ENCODE measurements around the gene MARK1.
"Not testable (repeated sequence)": the region's sequence is repeated elsewhere in the genome, so short reads cannot be mapped to it uniquely, and the experiment has no call there.

Gene MARK1

GRCh38 chr1:220631238-220631815, 103.4 kb downstream of the MARK1 start:
- DNase-seq = no peak

GRCh38 chr1:220637759-220638158, 109.8 kb downstream of the MARK1 start:
- no peak for DNase-seq

GRCh38 chr1:220642285-220642684, 114.3 kb downstream of the MARK1 start:
- no peak for DNase-seq

DNA sequence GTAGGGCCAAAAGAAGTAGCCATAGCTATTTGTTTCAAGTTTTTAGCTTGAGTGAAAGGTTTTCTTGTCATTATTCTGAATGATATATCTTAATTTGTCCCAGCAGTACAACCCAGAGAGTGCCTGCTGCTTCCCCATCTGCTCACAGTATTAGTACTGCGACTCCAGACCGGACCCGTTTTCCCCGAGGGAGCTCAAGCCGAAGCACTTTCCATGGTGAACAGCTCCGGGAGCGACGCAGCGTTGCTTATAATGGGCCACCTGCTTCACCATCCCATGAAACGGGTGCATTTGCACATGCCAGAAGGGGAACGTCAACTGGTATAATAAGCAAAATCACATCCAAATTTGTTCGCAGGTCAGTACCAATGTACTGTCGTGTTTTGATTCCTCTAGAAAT, 125.1 kb downstream of the MARK1 start:
- DNase-seq = peak; percentile 94

- DNase-seq = no peak
Observed at GRCh38 chr1:220655509-220655908, 127.6 kb downstream of the MARK1 start.

DNA sequence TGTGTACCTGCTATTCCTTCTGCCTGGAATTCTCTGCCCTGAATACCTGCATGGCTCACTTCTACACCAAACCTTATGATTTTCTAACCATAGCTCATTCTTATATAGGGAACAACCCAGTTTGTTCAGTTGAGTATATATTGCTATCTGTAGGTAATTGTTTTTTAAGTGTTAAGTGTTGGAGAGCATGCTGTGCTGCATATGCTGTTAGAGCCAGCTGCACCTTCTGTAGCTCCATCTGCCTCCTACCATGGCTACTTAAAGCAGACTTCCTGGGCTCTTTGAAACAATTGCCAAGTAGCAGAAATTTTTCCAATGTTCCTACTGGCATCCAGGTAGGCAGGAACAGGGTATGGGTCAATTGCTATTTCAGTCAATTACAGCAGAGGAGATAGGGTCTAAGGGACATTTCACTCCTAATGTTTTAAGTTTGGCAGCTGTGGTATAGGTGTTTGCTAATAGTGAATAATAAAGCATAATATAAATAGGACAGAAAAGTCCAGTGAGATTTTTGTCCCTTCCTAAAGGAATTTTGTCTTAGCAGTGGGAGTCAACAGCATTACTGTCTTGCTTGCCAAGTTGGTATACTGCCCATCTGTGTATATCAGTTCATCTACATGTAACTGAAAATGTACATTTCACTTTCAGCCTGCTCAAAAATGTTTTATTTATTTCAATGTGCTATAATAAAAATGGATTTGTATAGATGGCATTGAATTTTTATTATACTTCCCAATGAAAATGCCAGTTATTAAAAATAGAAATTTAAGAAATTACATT, 128.2 kb downstream of the MARK1 start:
- peak; percentile 64 for DNase-seq

GRCh38 chr1:220666349-220666748, 138.4 kb downstream of the MARK1 start:
- DNase-seq = no peak

- DNase-seq = no peak
Observed at GRCh38 chr1:220669005-220669404, 141.1 kb downstream of the MARK1 start.

GRCh38 chr1:220670365-220670764, 142.4 kb downstream of the MARK1 start:
- DNase-seq = no peak

DNA sequence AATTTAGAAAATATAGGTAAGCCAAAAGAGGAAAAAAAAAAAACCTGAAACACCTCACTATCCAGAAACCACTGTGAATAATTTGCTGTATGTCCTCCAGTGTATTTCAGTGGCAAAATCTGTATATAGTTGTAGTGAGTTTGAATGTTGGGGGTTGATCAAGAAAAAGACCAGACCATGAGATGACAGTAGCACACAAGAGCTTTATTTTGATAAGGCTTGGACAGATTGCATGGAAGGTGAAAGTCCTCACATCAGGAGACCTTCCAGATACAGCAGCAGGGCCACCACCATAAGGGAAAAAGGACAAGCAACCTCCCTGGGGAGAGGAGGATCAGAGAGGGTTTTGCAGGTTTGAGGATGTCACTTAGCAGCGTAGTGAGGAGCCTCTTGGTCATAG, 146.0 kb downstream of the MARK1 start:
- no peak for DNase-seq

GRCh38 chr1:220677251-220677650, 149.3 kb downstream of the MARK1 start:
- DNase-seq = no peak

GRCh38 chr1:220680085-220680687, 152.2 kb downstream of the MARK1 start:
- DNase-seq = peak; percentile 6

- no peak for DNase-seq
Observed at GRCh38 chr1:220681220-220681880, 153.4 kb downstream of the MARK1 start.

DNA sequence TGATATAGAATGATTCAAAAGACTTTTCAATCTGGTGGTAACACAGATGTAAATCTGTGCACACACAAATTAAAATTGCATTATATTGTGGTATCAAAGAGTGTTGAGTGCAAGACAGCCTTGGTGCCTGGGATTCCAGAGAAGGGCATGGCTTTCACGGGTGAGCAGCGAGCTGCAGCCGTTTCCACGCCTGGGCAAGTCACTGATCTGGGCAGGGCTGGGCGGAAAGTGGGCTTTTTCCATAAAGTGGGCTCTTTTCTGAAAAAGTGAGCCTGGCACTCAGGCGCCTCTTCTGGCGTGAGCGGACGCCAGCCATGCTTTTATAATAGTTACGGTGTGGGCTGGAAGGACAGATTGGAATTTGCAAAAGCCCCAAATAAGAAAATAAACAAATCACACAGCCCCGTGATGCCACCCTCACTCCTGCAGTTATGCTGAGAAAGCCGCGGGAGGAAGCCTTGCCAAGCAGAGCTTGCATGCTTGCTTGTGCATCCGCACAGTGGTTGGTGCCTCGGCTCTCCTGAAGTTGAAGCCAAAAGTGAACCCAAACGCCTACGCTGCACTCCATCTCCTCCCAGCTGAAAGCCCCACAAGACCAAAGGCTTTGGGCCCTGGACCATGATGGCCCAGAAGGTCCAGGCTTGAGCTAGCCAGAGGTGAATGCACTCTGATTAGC, 155.1 kb downstream of the MARK1 start:
- no peak for DNase-seq

DNA sequence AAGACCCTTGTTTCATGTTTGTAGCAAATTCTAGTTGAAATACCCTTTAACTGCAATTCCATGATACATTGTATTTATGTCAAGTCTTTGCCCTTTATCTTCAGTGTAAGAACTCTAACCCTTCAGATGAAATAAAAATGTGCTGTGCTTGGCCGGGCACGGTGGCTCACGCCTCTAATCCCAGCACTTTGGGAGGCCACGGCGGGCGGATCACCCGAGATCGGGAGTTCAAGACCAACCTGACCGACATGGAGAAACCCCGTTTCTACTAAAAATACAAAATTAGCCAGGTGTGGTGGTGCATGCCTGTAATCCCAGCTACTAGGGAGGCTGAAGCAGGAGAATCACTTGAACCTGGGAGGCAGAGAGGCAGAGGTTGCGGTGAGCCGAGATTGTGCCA, 155.8 kb downstream of the MARK1 start:
- not testable (repeated sequence) for DNase-seq

DNA sequence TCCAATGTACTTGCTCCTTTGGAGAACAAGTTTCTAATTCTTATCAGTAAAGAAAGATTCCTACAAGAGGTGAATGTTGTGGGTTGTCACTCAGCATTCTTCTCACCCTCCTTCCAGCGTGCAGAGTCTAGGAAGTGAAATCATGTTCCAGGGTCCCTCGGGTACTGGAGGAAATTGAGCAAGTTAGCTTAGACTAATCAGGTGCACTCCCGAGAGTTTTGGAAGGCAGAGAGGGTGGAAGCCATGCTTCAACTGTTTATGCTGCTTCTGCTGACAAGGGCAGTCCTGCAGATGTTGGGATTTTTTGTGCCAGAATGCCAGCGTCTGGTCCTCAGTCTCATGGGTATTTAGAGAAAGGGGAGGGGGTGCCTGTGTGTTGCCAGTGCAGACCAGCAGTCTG, 157.0 kb downstream of the MARK1 start:
- peak; percentile 80 for DNase-seq

DNA sequence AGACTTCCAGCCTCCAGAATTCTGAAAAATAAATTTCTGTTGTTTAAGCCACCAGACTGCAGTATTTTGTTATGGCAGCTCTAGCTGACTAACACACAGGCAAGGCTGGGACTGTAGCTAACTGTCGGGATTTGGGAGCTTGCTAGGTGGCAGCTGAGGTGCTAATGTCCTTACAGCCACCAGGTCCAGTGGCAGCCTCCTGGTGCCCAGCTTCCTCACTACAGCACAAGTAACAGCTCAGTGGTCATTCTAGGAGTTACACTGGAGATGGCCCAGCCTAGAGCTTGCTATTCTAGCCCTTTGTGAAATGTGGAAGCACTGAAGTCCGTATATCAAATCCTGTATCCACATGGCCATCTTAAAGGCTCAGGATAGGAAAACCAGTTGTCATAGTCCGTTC, 157.9 kb downstream of the MARK1 start:
- DNase-seq = no peak

DNA sequence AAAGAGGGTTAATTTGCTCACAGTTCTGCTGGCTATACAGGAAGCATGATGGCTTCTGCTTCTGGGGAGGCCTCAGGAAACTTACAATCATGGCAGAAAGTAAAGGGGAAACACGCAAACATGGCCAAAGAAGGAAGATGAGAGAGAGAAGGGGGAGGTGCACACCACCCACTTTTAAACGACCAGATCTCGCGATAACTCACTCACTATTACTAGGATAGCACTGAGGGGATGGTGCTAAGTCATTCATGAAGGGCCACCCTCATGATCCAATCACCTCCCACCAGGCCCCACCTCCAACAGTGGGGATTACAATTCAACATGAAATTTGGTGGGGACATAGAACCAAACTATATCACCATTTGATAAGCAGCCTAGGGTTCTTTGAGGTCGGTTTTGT, 159.9 kb downstream of the MARK1 start:
- DNase-seq = no peak

DNA sequence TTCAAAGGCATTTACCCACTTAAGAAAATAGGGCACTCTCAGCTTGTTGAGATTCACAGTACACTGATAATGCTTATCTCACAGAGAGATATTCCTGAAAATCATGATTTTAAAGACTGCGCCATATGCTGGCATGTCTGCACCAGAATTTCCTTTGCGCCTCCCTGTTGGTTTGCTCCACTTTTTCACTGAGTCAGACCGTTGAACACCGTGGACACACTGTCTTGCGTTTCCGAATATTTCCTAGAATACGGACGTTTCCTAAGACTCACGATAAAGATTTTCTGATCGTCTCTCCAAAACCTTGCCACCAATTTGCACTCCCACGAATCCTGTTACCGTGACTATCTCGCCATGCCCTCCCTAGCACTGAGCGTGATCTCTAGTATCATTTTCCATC, 161.7 kb downstream of the MARK1 start:
- DNase-seq = no peak

GRCh38 chr1:220690140-220691052, 162.5 kb downstream of the MARK1 start, which contains the start of gene C1orf115:
Gene C1orf115 (plus strand): TSS chr1:220690363. CDS start chr1:220690403, 40 bp downstream.
- peak; percentile 90 for DNase-seq

DNA sequence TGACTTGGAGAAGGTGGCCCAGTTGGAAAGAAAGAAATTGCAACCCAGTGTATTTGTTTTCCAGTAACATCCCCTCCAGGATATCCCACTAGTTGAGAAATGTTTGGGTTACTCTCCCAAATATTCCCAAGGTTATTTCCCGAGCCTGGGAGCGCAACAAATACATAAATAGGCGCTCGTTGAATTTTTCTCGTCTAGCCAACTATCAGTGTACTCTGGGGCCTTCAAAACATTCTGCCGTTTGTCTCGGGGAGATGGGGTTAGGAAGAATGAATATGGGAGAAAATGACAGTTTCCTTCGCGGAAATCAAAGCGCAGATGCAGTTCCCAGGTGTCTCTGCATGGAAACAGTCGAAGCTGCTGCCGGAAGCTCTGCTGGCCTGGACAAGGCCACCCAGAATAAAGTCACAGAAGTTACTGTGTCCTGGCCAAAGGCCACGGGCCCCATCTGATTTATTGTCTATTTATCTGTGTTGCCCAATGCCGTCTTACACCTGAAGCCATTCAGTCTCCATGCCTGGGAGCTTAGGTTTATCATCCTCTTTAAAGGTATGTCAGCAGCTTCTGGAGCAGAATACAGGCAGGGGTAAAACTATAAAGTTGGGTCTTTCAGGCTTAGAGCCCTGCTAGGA, 163.2 kb downstream of the MARK1 start:
- DNase-seq = no peak
